ENCODE data around the gene DOK4. TPM values are rescaled to one million over a fixed set of nuclear protein-coding genes. Genes with fewer than 3 reads are reported as not detected.
"Not testable (repeated sequence)": the region's sequence is repeated elsewhere in the genome, so short reads cannot be mapped to it uniquely, and the experiment has no call there.

The DOK4 gene
- total RNA-seq, 1 experiment from 2014 or later: 9.6 TPM

GRCh38 chr16:57462209-57462977, 23.9 kb downstream of the DOK4 start, which contains the start of gene POLR2C:
Gene POLR2C, plus strand, starts transcription at chr16:57462679. Its CDS starts 46 bp downstream, at chr16:57462725.
- peak; percentile 86 for DNase-seq (ENCODE audit: extremely low read depth, low read depth)

- no peak for DNase-seq (ENCODE audit: extremely low read depth, low read depth)
Observed at GRCh38 chr16:57452021-57452420, 34.3 kb downstream of the DOK4 start.

GRCh38 chr16:57447186-57447962, 38.9 kb downstream of the DOK4 start, which contains the start of the genes CIAPIN1 and COQ9:
Gene CIAPIN1, minus strand, starts transcription at chr16:57447385. Its CDS starts 6,457 bp downstream, at chr16:57440928.
Gene COQ9, plus strand, starts transcription at chr16:57447479. Its CDS starts 27 bp downstream, at chr16:57447506.
- DNase-seq (ENCODE audit: extremely low read depth, low read depth): peak; percentile 94

- DNase-seq (ENCODE audit: extremely low read depth, low read depth): peak; percentile 16
Observed at GRCh38 chr16:57446531-57447185, 39.6 kb downstream of the DOK4 start.

GRCh38 chr16:57445510-57445909, 40.8 kb downstream of the DOK4 start:
- DNase-seq (ENCODE audit: extremely low read depth, low read depth): no peak

GRCh38 chr16:57444711-57445110, 41.6 kb downstream of the DOK4 start:
- DNase-seq (ENCODE audit: extremely low read depth, low read depth): no peak

GRCh38 chr16:57440551-57440950, 45.7 kb downstream of the DOK4 start:
- DNase-seq (ENCODE audit: extremely low read depth, low read depth): not testable (repeated sequence)

- DNase-seq (ENCODE audit: extremely low read depth, low read depth): not testable (repeated sequence)
Observed at GRCh38 chr16:57439947-57440346, 46.3 kb downstream of the DOK4 start.

GRCh38 chr16:57435838-57436237, 50.5 kb downstream of the DOK4 start:
- no peak for DNase-seq (ENCODE audit: extremely low read depth, low read depth)

GRCh38 chr16:57434003-57434402, 52.3 kb downstream of the DOK4 start:
- DNase-seq (ENCODE audit: extremely low read depth, low read depth): no peak

GRCh38 chr16:57432989-57433388, 53.3 kb downstream of the DOK4 start:
- DNase-seq (ENCODE audit: extremely low read depth, low read depth): no peak

- no peak for DNase-seq (ENCODE audit: extremely low read depth, low read depth)
Observed at GRCh38 chr16:57432505-57432904, 53.8 kb downstream of the DOK4 start.

GRCh38 chr16:57430955-57431354, 55.3 kb downstream of the DOK4 start:
- DNase-seq (ENCODE audit: extremely low read depth, low read depth): no peak

GRCh38 chr16:57427824-57428223, 58.5 kb downstream of the DOK4 start:
- no peak for DNase-seq (ENCODE audit: extremely low read depth, low read depth)

GRCh38 chr16:57427307-57427706, 59.0 kb downstream of the DOK4 start:
- DNase-seq (ENCODE audit: extremely low read depth, low read depth): no peak

- DNase-seq (ENCODE audit: extremely low read depth, low read depth): no peak
Observed at GRCh38 chr16:57426356-57426755, 59.9 kb downstream of the DOK4 start.

GRCh38 chr16:57424583-57424982, 61.7 kb downstream of the DOK4 start:
- DNase-seq (ENCODE audit: extremely low read depth, low read depth): no peak

GRCh38 chr16:57423152-57423551, 63.1 kb downstream of the DOK4 start:
- DNase-seq (ENCODE audit: extremely low read depth, low read depth): no peak

- peak; percentile 72 for DNase-seq (ENCODE audit: extremely low read depth, low read depth)
Observed at GRCh38 chr16:57422026-57422944, 64.0 kb downstream of the DOK4 start.

Data from NCI-H460 (cell line).